GM15510 (cell line): ENCODE data around the gene DUSP2.
A peak's percentile ranks its signal among the peaks of the same experiment; 100 is the strongest.

Source experiments
- POLR2A ChIP-seq: IDR thresholded peaks from 3 replicates; pipeline ENCODE4 v1.6.1; 2011; ENCODE audit warnings: borderline replicate concordance; ENCODE audit not compliant: insufficient read length; ENCODE audit errors: extremely low read depth

DUSP2 gene

DNA sequence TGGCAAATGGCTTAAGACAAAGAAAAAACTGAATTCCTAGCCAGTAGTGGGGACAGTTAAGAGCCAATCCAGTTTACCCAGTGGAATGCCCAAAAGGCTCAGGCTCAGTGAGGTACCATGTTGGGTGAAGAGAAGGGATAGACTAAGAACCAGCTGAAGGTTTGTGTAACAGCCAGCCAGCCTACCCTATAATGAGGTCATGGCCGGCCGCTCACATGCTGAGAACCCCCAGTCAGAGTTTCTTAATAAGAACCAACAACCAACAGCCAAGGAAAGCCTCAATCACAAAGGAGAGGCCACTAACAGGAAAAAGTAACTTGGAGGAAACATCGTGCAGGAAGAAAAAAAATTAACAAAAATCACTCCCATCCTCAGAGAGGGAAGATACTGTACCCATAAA is 25.4 kb upstream of the DUSP2 start:
- no peak for TF ChIP-seq POLR2A

GRCh38 chr2:96169868-96170507 is 24.7 kb upstream of the DUSP2 start:
- TF ChIP-seq POLR2A, result no peak

DNA sequence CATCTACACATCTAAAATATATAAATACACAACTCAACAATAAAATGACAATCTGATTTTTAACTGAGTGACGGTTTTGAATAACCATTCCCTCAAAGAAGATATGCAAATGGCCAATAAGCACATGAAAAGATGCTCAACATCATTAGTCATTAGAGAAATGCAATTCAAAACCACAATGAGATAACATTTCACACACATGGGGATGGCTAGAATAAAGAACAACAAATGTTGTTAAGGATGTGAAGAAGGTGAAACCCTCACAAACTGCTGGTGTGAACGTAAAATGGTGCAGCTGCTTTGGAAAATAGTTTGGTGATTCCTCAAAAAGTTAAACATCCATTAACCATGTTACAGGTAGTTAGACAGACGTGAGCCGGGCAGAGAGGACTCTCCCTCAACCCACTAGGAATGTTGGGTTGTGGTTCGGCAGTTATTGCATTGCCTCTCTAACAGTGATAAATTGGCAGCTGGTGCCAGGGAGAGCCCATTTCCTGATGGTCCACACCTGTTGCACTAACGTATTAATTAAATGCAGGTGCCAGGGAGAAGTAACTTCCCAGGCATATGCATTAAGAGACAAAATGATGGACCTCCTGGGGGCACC is 22.3 kb upstream of the DUSP2 start:
- no peak for TF ChIP-seq POLR2A

- TF ChIP-seq POLR2A, result peak; percentile 74
Observed at GRCh38 chr2:96164459-96165184, 19.4 kb upstream of the DUSP2 start.

DNA sequence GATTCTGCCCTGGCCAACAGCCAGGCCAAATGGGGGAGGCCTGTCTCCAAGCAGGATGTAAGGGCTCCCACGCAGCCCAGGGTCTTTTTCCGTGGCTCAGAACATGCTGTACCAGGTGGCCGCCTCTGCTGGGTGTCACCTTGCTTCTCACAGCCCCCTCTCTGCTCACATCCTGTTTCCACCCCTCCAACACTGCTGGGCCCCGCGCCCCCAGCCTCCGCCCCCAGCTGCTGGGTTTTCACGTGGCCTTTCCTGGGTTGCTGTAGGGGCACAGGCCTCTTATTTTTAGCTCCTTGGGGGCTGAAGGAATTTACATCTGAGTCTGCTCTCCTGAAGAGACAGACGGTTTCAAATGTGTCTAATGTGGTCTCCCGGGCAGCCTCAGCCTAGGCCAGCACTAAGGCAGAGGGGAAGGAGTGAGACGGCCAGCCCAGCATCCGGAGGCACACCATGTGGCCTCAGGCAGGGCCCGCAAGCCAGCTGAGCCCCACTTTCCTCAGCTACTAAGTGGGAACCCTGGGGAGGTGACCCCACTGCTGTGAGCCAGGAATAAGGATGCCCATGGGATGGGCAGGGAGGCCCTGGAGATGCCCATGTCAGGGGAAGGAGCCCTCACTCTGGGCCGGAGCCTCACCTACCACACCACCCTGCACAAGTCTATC is 18.7 kb upstream of the DUSP2 start:
- TF ChIP-seq POLR2A, result peak; percentile 52

DNA sequence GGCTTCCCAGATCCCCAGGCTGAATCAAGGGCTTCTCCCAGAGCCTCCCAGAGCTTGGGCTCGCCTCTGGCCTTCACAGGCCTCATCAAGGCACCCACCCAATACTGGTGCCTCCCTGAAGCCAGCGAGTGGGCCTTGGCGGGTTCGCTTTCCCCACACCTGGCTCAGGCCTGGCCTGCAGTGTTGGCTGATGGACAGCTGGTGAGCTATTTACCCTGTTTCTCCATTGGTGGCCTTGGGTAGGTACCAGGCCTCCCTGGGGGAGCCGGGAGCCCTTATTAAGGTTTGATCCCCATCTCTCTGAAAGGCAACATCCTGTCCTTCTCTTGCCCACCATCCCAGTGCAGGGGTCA is 18.2 kb upstream of the DUSP2 start:
- no peak for TF ChIP-seq POLR2A

DNA sequence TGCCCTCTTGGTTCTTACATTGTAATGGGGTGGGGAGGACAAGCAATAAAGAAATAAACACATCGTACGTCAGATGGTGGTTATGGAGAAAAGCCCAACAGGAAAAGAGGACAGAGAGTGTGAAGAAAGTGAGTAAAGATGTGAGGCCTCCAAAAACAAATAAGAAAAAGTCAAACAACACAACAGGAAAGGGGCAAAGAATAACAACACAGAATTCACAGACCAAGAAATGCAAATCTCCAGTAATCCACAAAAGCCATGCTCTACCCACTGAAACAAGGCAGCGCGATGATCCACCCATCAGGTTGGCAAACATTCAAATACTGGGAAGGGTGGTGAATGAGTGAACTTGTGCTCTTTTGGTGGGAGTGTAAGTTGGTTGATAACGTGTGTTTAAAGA is 16.7 kb upstream of the DUSP2 start:
- TF ChIP-seq POLR2A, result no peak

- no peak for TF ChIP-seq POLR2A
Observed at GRCh38 chr2:96159084-96159830, 14.0 kb upstream of the DUSP2 start.

GRCh38 chr2:96158554-96158940 is 13.3 kb upstream of the DUSP2 start:
- no peak for TF ChIP-seq POLR2A

GRCh38 chr2:96157649-96158553 is 12.7 kb upstream of the DUSP2 start:
- peak; percentile 41 for TF ChIP-seq POLR2A

GRCh38 chr2:96156926-96157648 is 11.8 kb upstream of the DUSP2 start:
- TF ChIP-seq POLR2A, result peak; percentile 23

DNA sequence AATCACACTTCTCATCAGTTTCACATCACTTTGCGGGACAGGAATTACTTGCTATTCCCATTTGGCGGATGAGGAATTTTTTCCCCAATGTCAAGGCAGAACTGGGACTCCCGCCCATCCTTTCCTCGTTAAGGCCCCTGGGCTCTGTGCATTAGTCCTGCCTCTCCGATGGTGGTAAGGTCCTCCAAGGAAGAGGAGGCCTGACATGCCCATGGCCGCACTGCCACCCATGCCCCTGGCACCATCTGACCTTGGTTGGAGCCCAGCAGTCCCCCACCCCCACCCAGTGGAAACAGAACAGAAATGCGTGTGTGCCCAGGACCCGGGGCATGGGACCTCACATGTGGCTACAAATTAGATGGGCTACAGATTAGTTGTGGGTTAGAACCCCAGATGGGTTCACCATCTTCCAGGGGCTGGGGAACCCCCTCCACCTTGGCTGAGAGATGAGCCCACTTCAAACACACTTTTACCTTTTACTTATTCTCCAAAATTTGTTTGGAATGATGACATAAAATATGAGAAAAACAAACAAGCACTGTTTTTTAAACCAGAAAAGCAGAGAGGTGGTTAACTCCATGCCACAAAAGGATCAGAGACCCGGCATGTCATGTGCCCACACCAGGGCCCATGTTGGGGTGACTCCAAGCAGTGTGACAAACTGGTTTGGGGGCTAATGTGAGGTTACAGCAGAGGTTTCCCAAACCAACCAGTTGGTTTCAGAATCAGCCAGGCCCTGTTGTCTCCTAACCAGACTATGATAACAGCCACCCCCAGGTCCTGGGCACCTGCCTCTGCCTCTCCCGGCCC is 11.0 kb upstream of the DUSP2 start:
- TF ChIP-seq POLR2A, result no peak
